ENCODE data around the gene IL12RB2.

The IL12RB2 gene

GRCh38 chr1:67355745-67356424, 48.2 kb downstream of the IL12RB2 start:
- Histone ChIP-seq H3K9me3 (ENCODE audit: insufficient read depth, low read depth, low read length) (no peaks in the 10 kb centered on the region), H3K79me1 (ENCODE audit: low read length) (no peaks in the 10 kb centered on the region), H3K9ac (ENCODE audit: low read length) (no peak overlapping the region), H3K4ac (ENCODE audit: low read depth, low read length) (no peak overlapping the region), H3K79me2 (ENCODE audit: control insufficient read depth, insufficient read depth, low read length, poor library complexity) (no peaks in the 10 kb centered on the region), H4K8ac (ENCODE audit: low read depth, low read length) (no peak overlapping the region), H3K4me3 (ENCODE audit: low read depth, low read length) (no peak overlapping the region), H3K27me3 (ENCODE audit: insufficient read depth, low read length) (no peaks in the 10 kb centered on the region), H3K18ac (ENCODE audit: low read length) (no peak overlapping the region), H3K4me1 (ENCODE audit: control insufficient read depth in 1 of 2, insufficient read depth in 2 of 2, low read length in 2 of 2) (no peaks in the 10 kb centered on the region), H3K27ac (ENCODE audit: low read depth, low read length) (no peak overlapping the region), H2AK5ac (ENCODE audit: low read length) (no peak overlapping the region), H3K23ac (ENCODE audit: low read length) (no peak overlapping the region), H3K14ac (ENCODE audit: low read length) (no peak overlapping the region), H3K36me3 (ENCODE audit: control insufficient read depth in 1 of 2, insufficient read depth in 2 of 2, low read length in 2 of 2) (no peaks in the 10 kb centered on the region), H4K12ac (ENCODE audit: low read depth, low read length) (no peak overlapping the region), H2BK120ac (ENCODE audit: insufficient read depth, low read length, poor library complexity) (no peak overlapping the region), H2AFZ (ENCODE audit: insufficient read depth, low read length, poor library complexity) (no peak overlapping the region), H4K91ac (ENCODE audit: low read depth, low read length) (no peak overlapping the region), H2BK5ac (ENCODE audit: low read depth, low read length, poor library complexity) (no peak overlapping the region), H2BK12ac (ENCODE audit: low read length) (no peak overlapping the region), H3K4me2 (ENCODE audit: low read length) (no peak overlapping the region)
- peak in 1 of 2 donors; percentile 2 for DNase-seq
- no CpG with 5 or more reads among the region's 3 CpGs for WGBS (ENCODE audit: extremely low coverage, insufficient coverage, insufficient read length)

GRCh38 chr1:67359592-67359991, 51.9 kb downstream of the IL12RB2 start:
- no peak overlapping the region for H2BK120ac ChIP-seq (ENCODE audit: insufficient read depth, low read length, poor library complexity)
- H3K36me3 ChIP-seq (ENCODE audit: control insufficient read depth in 1 of 2, insufficient read depth in 2 of 2, low read length in 2 of 2): no peaks in the 10 kb centered on the region
- no peak overlapping the region for H3K4me2 ChIP-seq (ENCODE audit: low read length)
- H2AK5ac ChIP-seq (ENCODE audit: low read length): no peak overlapping the region
- H3K4ac ChIP-seq (ENCODE audit: low read depth, low read length): no peak overlapping the region
- no peak overlapping the region for H2AFZ ChIP-seq (ENCODE audit: insufficient read depth, low read length, poor library complexity)
- H3K27ac ChIP-seq (ENCODE audit: low read depth, low read length): no peak overlapping the region
- no peak overlapping the region for H3K18ac ChIP-seq (ENCODE audit: low read length)
- H4K12ac ChIP-seq (ENCODE audit: low read depth, low read length): no peak overlapping the region
- H2BK5ac ChIP-seq (ENCODE audit: low read depth, low read length, poor library complexity): no peak overlapping the region
- no peak overlapping the region for H3K14ac ChIP-seq (ENCODE audit: low read length)
- no peaks in the 10 kb centered on the region for H3K9me3 ChIP-seq (ENCODE audit: insufficient read depth, low read depth, low read length)
- H3K79me1 ChIP-seq (ENCODE audit: low read length): no peaks in the 10 kb centered on the region
- H3K79me2 ChIP-seq (ENCODE audit: control insufficient read depth, insufficient read depth, low read length, poor library complexity): no peaks in the 10 kb centered on the region
- H3K4me3 ChIP-seq (ENCODE audit: low read depth, low read length): no peak overlapping the region
- H4K91ac ChIP-seq (ENCODE audit: low read depth, low read length): no peak overlapping the region
- no peak overlapping the region for H2BK12ac ChIP-seq (ENCODE audit: low read length)
- DNase-seq: peak in 1 of 2 donors; percentile 66
- no CpG with 5 or more reads among the region's 1 CpG for WGBS (ENCODE audit: extremely low coverage, insufficient coverage, insufficient read length)
- no peak overlapping the region for H4K8ac ChIP-seq (ENCODE audit: low read depth, low read length)
- no peak overlapping the region for H3K9ac ChIP-seq (ENCODE audit: low read length)
- H3K23ac ChIP-seq (ENCODE audit: low read length): no peak overlapping the region
- H3K27me3 ChIP-seq (ENCODE audit: insufficient read depth, low read length): no peaks in the 10 kb centered on the region
- no peaks in the 10 kb centered on the region for H3K4me1 ChIP-seq (ENCODE audit: control insufficient read depth in 1 of 2, insufficient read depth in 2 of 2, low read length in 2 of 2)

- no peak overlapping the region for H4K12ac ChIP-seq (ENCODE audit: low read depth, low read length)
- H3K23ac ChIP-seq (ENCODE audit: low read length): no peak overlapping the region
- no peak overlapping the region for H3K27ac ChIP-seq (ENCODE audit: low read depth, low read length)
- no peaks in the 10 kb centered on the region for H3K9me3 ChIP-seq (ENCODE audit: insufficient read depth, low read depth, low read length)
- no peak overlapping the region for H2BK5ac ChIP-seq (ENCODE audit: low read depth, low read length, poor library complexity)
- no peaks in the 10 kb centered on the region for H3K36me3 ChIP-seq (ENCODE audit: control insufficient read depth in 1 of 2, insufficient read depth in 2 of 2, low read length in 2 of 2)
- H2AK5ac ChIP-seq (ENCODE audit: low read length): no peak overlapping the region
- no peak overlapping the region for H4K91ac ChIP-seq (ENCODE audit: low read depth, low read length)
- no peaks in the 10 kb centered on the region for H3K79me2 ChIP-seq (ENCODE audit: control insufficient read depth, insufficient read depth, low read length, poor library complexity)
- H3K4ac ChIP-seq (ENCODE audit: low read depth, low read length): no peak overlapping the region
- no peaks in the 10 kb centered on the region for H3K79me1 ChIP-seq (ENCODE audit: low read length)
- H3K4me2 ChIP-seq (ENCODE audit: low read length): no peak overlapping the region
- no peaks in the 10 kb centered on the region for H3K4me1 ChIP-seq (ENCODE audit: control insufficient read depth in 1 of 2, insufficient read depth in 2 of 2, low read length in 2 of 2)
- H2AFZ ChIP-seq (ENCODE audit: insufficient read depth, low read length, poor library complexity): no peak overlapping the region
- no peak overlapping the region for H2BK12ac ChIP-seq (ENCODE audit: low read length)
- no peak overlapping the region for H3K9ac ChIP-seq (ENCODE audit: low read length)
- H3K14ac ChIP-seq (ENCODE audit: low read length): no peak overlapping the region
- H2BK120ac ChIP-seq (ENCODE audit: insufficient read depth, low read length, poor library complexity): no peak overlapping the region
- no peaks in the 10 kb centered on the region for H3K27me3 ChIP-seq (ENCODE audit: insufficient read depth, low read length)
- H3K18ac ChIP-seq (ENCODE audit: low read length): no peak overlapping the region
- no peak for DNase-seq
- no peak overlapping the region for H3K4me3 ChIP-seq (ENCODE audit: low read depth, low read length)
- no CpG with 5 or more reads among the region's 5 CpGs for WGBS (ENCODE audit: extremely low coverage, insufficient coverage, insufficient read length)
- H4K8ac ChIP-seq (ENCODE audit: low read depth, low read length): no peak overlapping the region
These were observed 54.0 kb downstream of the IL12RB2 start for GRCh38 chr1:67361641-67362040.

GRCh38 chr1:67367370-67368045, 59.8 kb downstream of the IL12RB2 start:
- no peak overlapping the region for H3K27ac ChIP-seq (ENCODE audit: low read depth, low read length)
- no CpG with 5 or more reads among the region's 8 CpGs for WGBS (ENCODE audit: extremely low coverage, insufficient coverage, insufficient read length)

More at GRCh38 chr1:67367370-67368045, 59.8 kb downstream of the IL12RB2 start:
- no peak overlapping the region for H3K18ac ChIP-seq (ENCODE audit: low read length)
- H2BK5ac ChIP-seq (ENCODE audit: low read depth, low read length, poor library complexity): no peak overlapping the region
- H2BK120ac ChIP-seq (ENCODE audit: insufficient read depth, low read length, poor library complexity): no peak overlapping the region
- H4K12ac ChIP-seq (ENCODE audit: low read depth, low read length): no peak overlapping the region
- DNase-seq: no peak
- H3K14ac ChIP-seq (ENCODE audit: low read length): no peak overlapping the region
- peaks cover 0 to 4% of the 10 kb centered on the region in 2 experiments for H3K4me1 ChIP-seq (ENCODE audit: control insufficient read depth in 1 of 2, insufficient read depth in 2 of 2, low read length in 2 of 2)
- no peaks in the 10 kb centered on the region for H3K27me3 ChIP-seq (ENCODE audit: insufficient read depth, low read length)
- no peak overlapping the region for H2AK5ac ChIP-seq (ENCODE audit: low read length)
- H3K4me3 ChIP-seq (ENCODE audit: low read depth, low read length): no peak overlapping the region
- H3K9ac ChIP-seq (ENCODE audit: low read length): no peak overlapping the region
- no peak overlapping the region for H4K91ac ChIP-seq (ENCODE audit: low read depth, low read length)
- no peaks in the 10 kb centered on the region for H3K9me3 ChIP-seq (ENCODE audit: insufficient read depth, low read depth, low read length)
- no peak overlapping the region for H3K4ac ChIP-seq (ENCODE audit: low read depth, low read length)
- H3K4me2 ChIP-seq (ENCODE audit: low read length): no peak overlapping the region
- H4K8ac ChIP-seq (ENCODE audit: low read depth, low read length): no peak overlapping the region
- H3K23ac ChIP-seq (ENCODE audit: low read length): no peak overlapping the region
- no peak overlapping the region for H2AFZ ChIP-seq (ENCODE audit: insufficient read depth, low read length, poor library complexity)
- H3K36me3 ChIP-seq (ENCODE audit: control insufficient read depth in 1 of 2, insufficient read depth in 2 of 2, low read length in 2 of 2): no peaks in the 10 kb centered on the region
- no peaks in the 10 kb centered on the region for H3K79me2 ChIP-seq (ENCODE audit: control insufficient read depth, insufficient read depth, low read length, poor library complexity)
- H3K79me1 ChIP-seq (ENCODE audit: low read length): no peaks in the 10 kb centered on the region
- H2BK12ac ChIP-seq (ENCODE audit: low read length): no peak overlapping the region
